A673 (cell line): Measurements from ENCODE around the gene JAG2. TPM values are rescaled to one million over a fixed set of nuclear protein-coding genes. Genes with fewer than 3 reads are reported as not detected.

Experiments
- BruUV-seq: library from RNA; stranded (reverse); fragments of 400-500 nt; replicated peaks from 2 replicates; lab custom pipeline; 2021; lab: Mats Ljungman, UMichigan
- CTCF ChIA-PET: fragments of 300-600 bp; sonication (Branson Sonifier 250); formaldehyde crosslinking; loops from one replicate; lab custom pipeline; 2022; ENCODE audit warnings: antibody characterized with exemption; lab: Charles Lee
- POLR2A ChIA-PET: fragments of 300-600 bp; sonication (Branson Sonifier 250); formaldehyde crosslinking; loops from one replicate; lab custom pipeline; 2022; ENCODE audit warnings: antibody characterized with exemption; ENCODE audit not compliant: low non-redundant PET; lab: Charles Lee
- DNase-seq: peaks from one replicate; pipeline ENCODE4 v3.0.0-alpha.2; 2015; ENCODE audit warnings: low spot score
- H3K27ac ChIP-seq: fragments of 200-600 bp; sonication (generic); 2 replicates; pipeline ENCODE4 v1.5.1; 2016; ENCODE audit warnings: mixed run types, low read depth, mild to moderate bottlenecking, mixed read lengths, antibody characterized with exemption, low read length; ENCODE audit not compliant: poor library complexity, severe bottlenecking
- H3K27me3 ChIP-seq: fragments of 200-600 bp; sonication (generic); replicated peaks from 2 replicates; pipeline ENCODE4 v1.6.1; 2017; ENCODE audit warnings: mixed run types, low read depth, mild to moderate bottlenecking, mixed read lengths, antibody characterized with exemption, low read length; ENCODE audit not compliant: insufficient read depth, poor library complexity
- H3K36me3 ChIP-seq: fragments of 200-600 bp; sonication (generic); 2 replicates; pipeline ENCODE4 v1.6.1; 2016; ENCODE audit warnings: mixed run types, mild to moderate bottlenecking, mixed read lengths, antibody characterized with exemption, low read length; ENCODE audit not compliant: insufficient read depth, poor library complexity, severe bottlenecking
- H3K4me1 ChIP-seq: fragments of 200-600 bp; sonication (generic); 2 replicates; pipeline ENCODE4 v1.6.1; 2017; ENCODE audit warnings: mixed run types, mild to moderate bottlenecking, mixed read lengths, antibody characterized with exemption, low read length; ENCODE audit not compliant: insufficient read depth, poor library complexity, severe bottlenecking
- H3K4me3 ChIP-seq: fragments of 200-600 bp; sonication (generic); 2 replicates; pipeline ENCODE4 v1.5.1; 2016; ENCODE audit warnings: low read depth, mixed run types, mild to moderate bottlenecking, mixed read lengths, low read length; ENCODE audit not compliant: poor library complexity, severe bottlenecking
- H3K9me3 ChIP-seq: fragments of 200-600 bp; sonication (generic); 2 replicates; pipeline ENCODE4 v1.6.1; 2016; ENCODE audit warnings: mixed run types, low read depth, mild to moderate bottlenecking, mixed read lengths, antibody characterized with exemption, low read length; ENCODE audit not compliant: poor library complexity, severe bottlenecking
- CTCF ChIP-seq: fragments of 300-800, 200-600 bp; sonication (generic); conservative IDR thresholded peaks from 2 replicates; pipeline ENCODE4 v1.5.1; 2017; ENCODE audit warnings: low read depth, mild to moderate bottlenecking, antibody characterized with exemption, low read length, moderate library complexity, mixed read lengths
- EZH2 ChIP-seq: fragments of 200-600 bp; sonication (generic); IDR thresholded peaks from 2 replicates; pipeline ENCODE4 v1.6.1; 2017; ENCODE audit warnings: borderline replicate concordance, low read depth, mild to moderate bottlenecking, mixed read lengths, antibody characterized with exemption, low read length; ENCODE audit not compliant: poor library complexity, severe bottlenecking
- intact Hi-C: fragments of 100-400 bp; cut with micrococcal nuclease; formaldehyde crosslinking; loops from one replicate; pipeline ENCODE4 v1.10.0; 2022; ENCODE audit not compliant: unreplicated experiment
- total RNA-seq: library from RNA; stranded (reverse); gene quantifications from 2 replicates; pipeline ENCODE4 v1.2.3, GENCODE V29; 2021

JAG2 gene
- total RNA-seq, 1 experiment from 2014 or later: 14.3 TPM

- BruUV-seq: no TSS peak
- CTCF ChIA-PET: interaction anchor here (1.4 kb wide), 1 partner anchor 12 kb away, joined by 3 read pairs; no protein-coding TSS in a partner anchor
- Histone ChIP-seq H3K9me3 (no peaks in the 10 kb centered on the region), H3K36me3 (no peaks in the 10 kb centered on the region), H3K4me1 (no peaks in the 10 kb centered on the region), H3K4me3 (no peak overlapping the region), H3K27ac (no peak overlapping the region), H3K27me3 (peaks cover 26% of the 10 kb centered on the region)
- DNase-seq: no peak
- intact Hi-C loops: no loop called here
- POLR2A ChIA-PET: no interaction called here
- TF ChIP-seq EZH2: no peak
- no peak for TF ChIP-seq CTCF
These were observed 66.2 kb downstream of the JAG2 start for GRCh38 chr14:105102361-105102870.

GRCh38 chr14:105100910-105101309 lies 67.7 kb downstream of the JAG2 start:
- H3K9me3 ChIP-seq: no peaks in the 10 kb centered on the region
- DNase-seq: no peak
- POLR2A ChIA-PET: no interaction called here
- TF ChIP-seq CTCF: no peak
- TF ChIP-seq EZH2: no peak
- CTCF ChIA-PET: no interaction called here
- no peak overlapping the region for H3K27ac ChIP-seq
- intact Hi-C loops: no loop called here
- no peaks in the 10 kb centered on the region for H3K4me1 ChIP-seq
- H3K27me3 ChIP-seq: peaks cover 19% of the 10 kb centered on the region
- BruUV-seq: no TSS peak
- no peaks in the 10 kb centered on the region for H3K36me3 ChIP-seq
- H3K4me3 ChIP-seq: no peak overlapping the region

- no peak overlapping the region for H3K4me3 ChIP-seq
- peaks cover 7% of the 10 kb centered on the region for H3K27me3 ChIP-seq
- BruUV-seq: no TSS peak
- no peaks in the 10 kb centered on the region for H3K4me1 ChIP-seq
- H3K27ac ChIP-seq: no peak overlapping the region
- no peak for TF ChIP-seq EZH2
- TF ChIP-seq CTCF: no peak
- no peaks in the 10 kb centered on the region for H3K9me3 ChIP-seq
- intact Hi-C loops: no loop called here
- POLR2A ChIA-PET: no interaction called here
- CTCF ChIA-PET: no interaction called here
- no peak for DNase-seq
- no peaks in the 10 kb centered on the region for H3K36me3 ChIP-seq
These were observed 68.8 kb downstream of the JAG2 start for GRCh38 chr14:105099778-105100177.
